Colonic mucosa (tissue), 4 donors: ENCODE results near the gene UBAP2L. TPM values are rescaled to one million over a fixed set of nuclear protein-coding genes. Genes with fewer than 3 reads are reported as not detected.

Source experiments
- DNase-seq: peaks from one replicate; pipeline ENCODE4 v3.0.0-alpha.2; 2020
- H3K27ac ChIP-seq: fragments of 200-600 bp; one replicate; pipeline ENCODE4 v1.8.0; 2021
- H3K27me3 ChIP-seq: fragments of 200-600 bp; one replicate; pipeline ENCODE4 v1.8.0; 2021
- H3K36me3 ChIP-seq: fragments of 200-600 bp; one replicate; pipeline ENCODE4 v1.8.0; 2021
- H3K4me1 ChIP-seq: fragments of 200-600 bp; one replicate; pipeline ENCODE4 v1.8.0; 2021; ENCODE audit warnings: mild to moderate bottlenecking
- H3K4me3 ChIP-seq: fragments of 200-600 bp; one replicate; pipeline ENCODE4 v1.8.0; 2021
- H3K9ac ChIP-seq, 2 donors: one replicate each; pipeline ENCODE4 v1.7.0; 2013; ENCODE audit warnings: control low read depth in 2 of 2, low read depth in 2 of 2, low read length in 2 of 2
- H3K9me3 ChIP-seq: fragments of 200-600 bp; one replicate; pipeline ENCODE4 v1.8.0; 2021
- CTCF ChIP-seq: fragments of 200-600 bp; IDR thresholded peaks from one replicate; pipeline ENCODE4 v1.8.0; 2022; ENCODE audit warnings: antibody characterized with exemption, mild to moderate bottlenecking
- intact Hi-C: fragments of 100-400 bp; cut with DNase I; formaldehyde crosslinking; loops from one replicate; pipeline ENCODE4 v1.14.1; 2022
- total RNA-seq, 2 donors: library from RNA; stranded (reverse); fragmentation: NEBNext Ultra II Directional in 1 of 2; extraction: Animal tissue kit (Norgen Biotek cat#: 25700) in 1 of 2; gene quantifications; one replicate each; pipeline ENCODE4 v1.2.1, GENCODE V29; 2021
- donor health status: healthy.
- donor health status: DM: no; HTN: no; CAD: no.
- donor health status: DM: no; HTN: no; CAD: no.

Gene UBAP2L
- total RNA-seq, 2 donors from 2014 or later = 84.8 to 102 TPM

- no peak for DNase-seq
- Histone ChIP-seq H3K27ac (no peak overlapping the region), H3K4me1 (no peaks in the 10 kb centered on the region), H3K4me3 (no peak overlapping the region), H3K27me3 (no peaks in the 10 kb centered on the region), H3K9me3 (no peaks in the 10 kb centered on the region), H3K9ac (no peak overlapping the region), H3K36me3 (peaks cover 33% of the 10 kb centered on the region)
- TF ChIP-seq CTCF = no peak
- intact Hi-C loops = no loop called here
These were observed 16.7 kb downstream of the UBAP2L start for GRCh38 chr1:154237435-154237834.

- no peaks in the 10 kb centered on the region for H3K9me3 ChIP-seq
- H3K27ac ChIP-seq = no peak overlapping the region
- H3K27me3 ChIP-seq = no peaks in the 10 kb centered on the region
- DNase-seq = no peak
- no peaks in the 10 kb centered on the region for H3K4me1 ChIP-seq
- peaks cover 33% of the 10 kb centered on the region for H3K36me3 ChIP-seq
- no peak overlapping the region for H3K9ac ChIP-seq
- no peak for TF ChIP-seq CTCF
- H3K4me3 ChIP-seq = no peak overlapping the region
- intact Hi-C loops = no loop called here
These were observed 17.2 kb downstream of the UBAP2L start for GRCh38 chr1:154237880-154238506.

DNA sequence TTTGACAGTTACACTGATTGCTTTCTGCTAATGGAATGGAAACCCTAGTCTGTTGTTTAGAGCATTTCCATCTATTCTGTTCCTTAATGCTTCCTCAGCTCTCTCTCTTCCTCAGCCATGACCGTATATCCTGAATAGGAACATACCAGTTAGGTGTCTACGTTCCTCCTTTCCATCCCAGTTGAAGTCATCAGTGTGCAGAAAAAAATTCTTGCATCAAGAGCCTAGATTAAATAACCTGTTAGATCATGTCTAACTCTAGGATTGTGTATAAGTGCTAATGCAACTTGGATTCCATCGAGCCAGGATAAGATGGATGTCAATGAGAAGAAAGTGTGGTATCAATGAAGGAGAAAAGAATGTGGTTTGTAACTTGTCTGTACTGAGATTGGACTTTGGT is 18.7 kb downstream of the UBAP2L start:
- TF ChIP-seq CTCF = no peak
- H3K4me1 ChIP-seq = no peaks in the 10 kb centered on the region
- H3K4me3 ChIP-seq = no peak overlapping the region
- intact Hi-C loops = no loop called here
- H3K9ac ChIP-seq = no peak overlapping the region
- H3K36me3 ChIP-seq = peaks cover 35% of the 10 kb centered on the region
- no peak overlapping the region for H3K27ac ChIP-seq
- no peaks in the 10 kb centered on the region for H3K9me3 ChIP-seq
- no peak for DNase-seq
- no peaks in the 10 kb centered on the region for H3K27me3 ChIP-seq

DNA sequence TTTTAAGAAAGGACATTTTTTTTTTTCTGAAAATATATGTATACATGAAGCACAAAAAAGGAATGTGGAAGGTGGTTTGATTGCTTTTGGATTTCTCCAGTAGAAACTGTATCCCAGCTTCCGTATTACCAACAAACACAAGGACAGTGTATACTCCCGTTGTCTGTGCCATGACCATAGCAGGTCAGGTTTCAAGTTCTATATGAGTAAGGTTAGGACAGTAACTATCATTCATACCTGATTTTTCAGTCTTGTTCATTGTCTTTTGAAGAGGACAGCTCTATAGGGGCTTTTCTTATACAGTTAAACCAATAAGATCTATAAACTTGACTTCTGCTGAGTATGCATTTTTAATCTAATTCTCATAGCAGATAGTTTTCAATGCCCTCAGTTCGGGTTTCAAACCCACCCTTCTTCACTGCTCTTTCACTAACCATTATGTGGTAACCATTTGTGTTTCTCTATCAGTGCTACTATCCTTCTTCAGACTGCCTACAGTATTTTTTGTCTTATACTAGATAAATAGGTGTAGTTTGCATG is 19.6 kb downstream of the UBAP2L start:
- Histone ChIP-seq H3K36me3 (peaks cover 32% of the 10 kb centered on the region), H3K9ac (no peak overlapping the region), H3K4me1 (no peaks in the 10 kb centered on the region), H3K4me3 (no peak overlapping the region), H3K27me3 (no peaks in the 10 kb centered on the region), H3K27ac (no peak overlapping the region), H3K9me3 (no peaks in the 10 kb centered on the region)
- intact Hi-C loops = no loop called here
- DNase-seq = no peak
- TF ChIP-seq CTCF = no peak

- H3K4me1 ChIP-seq = no peaks in the 10 kb centered on the region
- intact Hi-C loops = no loop called here
- H3K4me3 ChIP-seq = no peak overlapping the region
- H3K36me3 ChIP-seq = peaks cover 33% of the 10 kb centered on the region
- no peaks in the 10 kb centered on the region for H3K9me3 ChIP-seq
- no peak for DNase-seq
- no peak overlapping the region for H3K27ac ChIP-seq
- TF ChIP-seq CTCF = no peak
- H3K27me3 ChIP-seq = no peaks in the 10 kb centered on the region
- H3K9ac ChIP-seq = no peak overlapping the region
These were observed 21.1 kb downstream of the UBAP2L start for GRCh38 chr1:154241703-154242351.
